HepG2 (cell line): ENCODE results near the gene SLC16A9. TPM values are rescaled to one million over a fixed set of nuclear protein-coding genes. Genes with fewer than 3 reads are reported as not detected.

Experiments used
- ATAC-seq: fragments of 200-7000 bp; cut with Tn5 transposase; 3 replicates; pipeline ENCODE4 v1.9.1; 2020; ENCODE audit warnings: mild to moderate bottlenecking, moderate library complexity
- BruUV-seq: library from RNA; stranded (reverse); fragments of 400-500 nt; replicated peaks from 2 replicates; lab custom pipeline; 2021; lab: Mats Ljungman, UMichigan
- CTCF ChIA-PET: fragments of 300-600 bp; formaldehyde crosslinking; extraction: SDS; loops from one replicate; lab custom pipeline; 2021; ENCODE audit warnings: low total read pairs, inconsistent platforms, low intra/inter-chr PET ratio; lab: Yijun Ruan, JAX
- POLR2A ChIA-PET: fragments of 350-600 bp; sonication (Branson Sonifier 250); formaldehyde crosslinking; loops from one replicate; lab custom pipeline; 2020; ENCODE audit warnings: antibody characterized with exemption, inconsistent platforms; lab: Yijun Ruan, JAX
- DNase-seq: peaks from one replicate; pipeline ENCODE4 v3.0.0-alpha.2; 2015; ENCODE audit warnings: low spot score
- FAIRE-seq: peaks from 3 replicates; lab custom pipeline; 2011; peaks lifted over from hg19 to GRCh38; lab: Jason Lieb, UNC
- H2AFZ ChIP-seq: one replicate; pipeline ENCODE4 v1.6.1; 2011; ENCODE audit warnings: low read length, inconsistent platforms
- H3K27ac ChIP-seq: fragments of 300-600 bp; 3 replicates; pipeline ENCODE4 v1.8.0; 2011; ENCODE audit warnings: mixed run types, mild to moderate bottlenecking, mixed read lengths, low read length, inconsistent platforms; ENCODE audit not compliant: insufficient read depth; ENCODE audit errors: extremely low read length
- H3K27me3 ChIP-seq, 2 experiments: fragments of 200-600 bp in 1 of 2; 2 replicates in 1 of 2; 3 replicates in 1 of 2; pipeline versions ENCODE4 v1.6.0 to v1.8.0; 2011; ENCODE audit warnings: low read length in 2 of 2, mild to moderate bottlenecking in 2 of 2, moderate library complexity in 2 of 2, inconsistent platforms in 1 of 2; ENCODE audit not compliant: insufficient read depth in 2 of 2, control insufficient read depth in 1 of 2
- H3K36me3 ChIP-seq, 2 experiments: fragments of 200-600 bp in 1 of 2; replicated peaks in 1 of 2; 2 replicates in 1 of 2; 3 replicates in 1 of 2; pipeline versions ENCODE4 v1.5.1 to v1.8.0; 2011; ENCODE audit warnings: low read length in 2 of 2, inconsistent platforms in 1 of 2; ENCODE audit not compliant: insufficient read depth in 2 of 2, control insufficient read depth in 1 of 2
- H3K4me1 ChIP-seq: 2 replicates; pipeline ENCODE4 v1.5.1; 2012; ENCODE audit warnings: low read length, inconsistent platforms; ENCODE audit not compliant: insufficient read depth
- H3K4me2 ChIP-seq: 2 replicates; pipeline ENCODE4 v1.6.0; 2011; ENCODE audit warnings: low read depth, low read length, inconsistent platforms
- H3K4me3 ChIP-seq, 3 experiments: fragments of 200-600 bp in 1 of 3; sonication (generic), shearing (Covaris generic) in 1 of 3; replicated peaks in 1 of 3; 2 replicates each; pipeline ENCODE4 v1.5.1; 2011 to 2016; ENCODE audit warnings: low read length in 3 of 3, inconsistent platforms in 2 of 3, low read depth in 2 of 3, mild to moderate bottlenecking in 2 of 3, control low read depth in 1 of 3, mixed read lengths in 1 of 3; ENCODE audit not compliant: insufficient read depth in 1 of 3
- H3K79me2 ChIP-seq: one replicate; pipeline ENCODE4 v1.6.1; 2011; ENCODE audit warnings: low read length, inconsistent platforms; ENCODE audit not compliant: insufficient read depth
- H3K9ac ChIP-seq: 2 replicates; pipeline ENCODE4 v1.6.0; 2011; ENCODE audit warnings: mild to moderate bottlenecking, low read depth, low read length, inconsistent platforms; ENCODE audit not compliant: insufficient read depth
- H3K9me3 ChIP-seq: 2 replicates; pipeline ENCODE4 v1.5.1; 2012; ENCODE audit warnings: mild to moderate bottlenecking, low read length
- H4K20me1 ChIP-seq: 2 replicates; pipeline ENCODE4 v1.6.0; 2011; ENCODE audit warnings: inconsistent platforms, mild to moderate bottlenecking, low read length, moderate library complexity; ENCODE audit not compliant: insufficient read depth
- CAMTA2 ChIP-seq: sonication (generic); formaldehyde crosslinking; IDR thresholded peaks from 2 replicates; pipeline ENCODE4 v1.4.0; 2020; ENCODE audit warnings: mild to moderate bottlenecking, missing genetic modification reagents, borderline replicate concordance
- CBX5 ChIP-seq: sonication (generic); formaldehyde crosslinking; IDR thresholded peaks from 2 replicates; pipeline ENCODE4 v1.4.0; 2020; ENCODE audit warnings: missing genetic modification reagents, borderline replicate concordance
- FOSL1 ChIP-seq: sonication (generic); formaldehyde crosslinking; IDR thresholded peaks from 2 replicates; pipeline ENCODE4 v1.9.0; 2021; ENCODE audit warnings: missing genetic modification reagents, borderline replicate concordance
- MAFG ChIP-seq: sonication (generic); formaldehyde crosslinking; IDR thresholded peaks from 2 replicates; pipeline ENCODE4 v1.5.1; 2020; ENCODE audit warnings: mild to moderate bottlenecking, missing genetic modification reagents
- MBD4 ChIP-seq: IDR thresholded peaks from 2 replicates; pipeline ENCODE4 v1.6.1; 2012; ENCODE audit warnings: low read length, inconsistent platforms, borderline replicate concordance
- MTA3 ChIP-seq: sonication (generic); formaldehyde crosslinking; IDR thresholded peaks from 2 replicates; pipeline ENCODE4 v1.4.0; 2020; ENCODE audit warnings: missing genetic modification reagents
- MZF1 ChIP-seq: sonication (generic); formaldehyde crosslinking; IDR thresholded peaks from 2 replicates; pipeline ENCODE4 v1.8.1; 2023; ENCODE audit warnings: mild to moderate bottlenecking, missing genetic modification reagents, borderline replicate concordance
- NR2C2 ChIP-seq: sonication (generic); formaldehyde crosslinking; IDR thresholded peaks from 2 replicates; pipeline ENCODE4 v1.4.0; 2020; ENCODE audit warnings: missing genetic modification reagents, mild to moderate bottlenecking, moderate library complexity, borderline replicate concordance
- NR3C1 ChIP-seq: sonication (generic); formaldehyde crosslinking; IDR thresholded peaks from 2 replicates; pipeline ENCODE4 v1.4.0; 2020; ENCODE audit warnings: missing genetic modification reagents
- SATB2 ChIP-seq: sonication (generic); formaldehyde crosslinking; IDR thresholded peaks from 2 replicates; pipeline ENCODE4 v1.5.0; 2020; ENCODE audit warnings: missing genetic modification reagents
- SNAI1 ChIP-seq: sonication (generic); formaldehyde crosslinking; IDR thresholded peaks from 2 replicates; pipeline ENCODE4 v1.5.0; 2020; ENCODE audit warnings: mild to moderate bottlenecking, missing genetic modification reagents, borderline replicate concordance
- ZKSCAN1 ChIP-seq: fragments of 150-350 bp; IDR thresholded peaks from 2 replicates; pipeline ENCODE4 v1.6.1; 2014; ENCODE audit warnings: low read length
- ZNF317 ChIP-seq: sonication (generic); formaldehyde crosslinking; IDR thresholded peaks from 2 replicates; pipeline ENCODE4 v1.5.0; 2020; ENCODE audit warnings: mild to moderate bottlenecking, missing genetic modification reagents
- in situ Hi-C: cut with HindIII; loops from 2 replicates; pipeline ENCODE4 v1.10.0; 2017; ENCODE audit warnings: low pct_unique_long_range_greater_than_20kb; ENCODE audit not compliant: extremely low pct_ligation_motif_present
- intact Hi-C: fragments of 100-400 bp; cut with micrococcal nuclease; formaldehyde crosslinking; loops from one replicate; pipeline ENCODE4 v1.10.0; 2022; ENCODE audit not compliant: unreplicated experiment
- polyA plus RNA-seq, 8 experiments: library from polyadenylated mRNA; depleted of rRNA in 3 of 8; stranded (reverse) in 7 of 8; unstranded in 1 of 8; fragments of >200 nt; fragmentation: Illumina TruSeq in 4 of 8; extraction: Trizol in 4 of 8; gene quantifications; 2 replicates each; pipeline versions ENCODE4 v1.2.1 to v1.2.3, GENCODE V29; 2011 to 2016; ENCODE audit warnings: low read depth in 4 of 8, missing spikeins in 1 of 8, mixed read lengths in 1 of 8; ENCODE audit not compliant: insufficient read depth in 1 of 8
- total RNA-seq, 5 experiments: library from RNA; depleted of rRNA; stranded (reverse); fragments of >200 nt; fragmentation: Illumina TruSeq; extraction: Trizol; gene quantifications; 2 replicates each; pipeline ENCODE4 v1.2.3, GENCODE V29; 2016; ENCODE audit warnings: low read depth in 1 of 5

The SLC16A9 gene
- total and polyA plus RNA-seq, 2 of the 13 experiments (the other 11 are each of a cell fraction or from before 2014, with no cell fraction given) = 0.01 to 0.09 TPM

GRCh38 chr10:59720377-59720776 lies 10.7 kb upstream of the SLC16A9 start:
- BruUV-seq = no TSS peak
- Histone ChIP-seq H3K4me2 (no peak overlapping the region), H3K79me2 (no peaks in the 10 kb centered on the region), H3K36me3 (no peaks in the 10 kb centered on the region), H3K27me3 (no peaks in the 10 kb centered on the region), H3K4me1 (no peaks in the 10 kb centered on the region), H3K4me3 (no peak overlapping the region), H3K27ac (no peak overlapping the region), H2AFZ (no peak overlapping the region), H3K9ac (no peak overlapping the region), H3K9me3 (no peaks in the 10 kb centered on the region), H4K20me1 (no peaks in the 10 kb centered on the region)
- ATAC-seq = no peak
- in situ Hi-C loops (no loop called here), intact Hi-C loops (no loop called here)
- no peak for DNase-seq
- CTCF ChIA-PET = no interaction called here
- POLR2A ChIA-PET = no interaction called here
- no peak for FAIRE-seq
- TF ChIP-seq SATB2 (CRISPR knock-in tag) (no peak), CAMTA2 (CRISPR knock-in tag) (no peak), ZKSCAN1 (no peak), NR2C2 (CRISPR knock-in tag) (no peak), MTA3 (CRISPR knock-in tag) (no peak), MZF1 (CRISPR knock-in tag) (no peak), MBD4 (no peak), ZNF317 (CRISPR knock-in tag) (no peak), MAFG (CRISPR knock-in tag) (no peak), CBX5 (CRISPR knock-in tag) (no peak), FOSL1 (CRISPR knock-in tag) (no peak), SNAI1 (CRISPR knock-in tag) (no peak), NR3C1 (no peak)
